Vagina (tissue), 2 donors: Measurements from ENCODE around the gene TMEM129. TPM values are rescaled to one million over a fixed set of nuclear protein-coding genes. Genes with fewer than 3 reads are reported as not detected.
A peak's percentile ranks its signal among the peaks of the same experiment; 100 is the strongest.

Experiments
- DNase-seq, 2 donors: peaks; one replicate each; pipeline ENCODE4 v3.0.0-alpha.2; 2017; ENCODE audit errors: extremely low spot score in 2 of 2
- H3K27ac ChIP-seq: fragments of 200-600 bp; sonication (generic); one replicate; pipeline ENCODE4 v1.5.1; 2019
- H3K27me3 ChIP-seq: fragments of 200-600 bp; sonication (generic); one replicate; pipeline ENCODE4 v1.5.1; 2019
- H3K36me3 ChIP-seq, 2 donors: fragments of 200-600 bp; sonication (generic); one replicate each; pipeline ENCODE4 v1.5.1; 2017 to 2019
- H3K4me1 ChIP-seq: fragments of 200-600 bp; sonication (generic); one replicate; pipeline ENCODE4 v1.5.1; 2019
- H3K4me3 ChIP-seq, 2 donors: fragments of 200-600 bp; sonication (generic); 1 replicate in 1 of 2; 2 replicates in 1 of 2; pipeline ENCODE4 v1.5.1; 2016 to 2019
- H3K9me3 ChIP-seq: fragments of 200-600 bp; sonication (generic); one replicate; pipeline ENCODE4 v1.5.1; 2019
- CTCF ChIP-seq, 3 experiments: fragments of 450-650 bp in 2 of 3; fragments of 200-600 bp in 1 of 3; sonication (generic) in 1 of 3; IDR thresholded peaks; one replicate each; pipeline ENCODE4 v1.5.1; 2017 to 2019; ENCODE audit warnings: antibody characterized with exemption in 3 of 3, mild to moderate bottlenecking in 2 of 3, moderate library complexity in 2 of 3
- POLR2A ChIP-seq, 2 donors: fragments of 450-650 bp; IDR thresholded peaks; one replicate each; pipeline ENCODE4 v1.6.1; 2017; ENCODE audit warnings: antibody characterized with exemption in 2 of 2, mild to moderate bottlenecking in 2 of 2, moderate library complexity in 2 of 2
- POLR2AphosphoS5 ChIP-seq, 2 donors: sonication (generic); formaldehyde crosslinking; IDR thresholded peaks; one replicate each; pipeline ENCODE4 v1.9.0; 2017; ENCODE audit warnings: antibody characterized with exemption in 2 of 2, mild to moderate bottlenecking in 2 of 2, low read depth in 1 of 2; ENCODE audit not compliant: insufficient read depth in 1 of 2
- intact Hi-C: fragments of 100-400 bp; cut with DNase I; formaldehyde crosslinking; loops from one replicate; pipeline ENCODE4 v1.15.1; 2023
- total RNA-seq: library from RNA; depleted of rRNA; stranded (reverse); fragments of >200 nt; gene quantifications from one replicate; pipeline ENCODE4 v1.2.3, GENCODE V29; 2016

TMEM129 gene
- total RNA-seq, 1 donor from 2014 or later = 50.6 TPM

- no peak overlapping the region for H3K27ac ChIP-seq
- no peaks in the 10 kb centered on the region for H3K36me3 ChIP-seq
- intact Hi-C loops = no loop called here
- H3K4me3 ChIP-seq = no peak overlapping the region
- TF ChIP-seq POLR2AphosphoS5 (IDR thresholded peaks at IDR 0.05; ENCODE audit: insufficient read depth in 1 of 2, low read depth in 1 of 2) (no peak), POLR2A (IDR thresholded peaks at IDR 0.05) (no peak), CTCF (IDR thresholded peaks at IDR 0.05) (no peak)
- no peak for DNase-seq
- peaks cover 50% of the 10 kb centered on the region for H3K4me1 ChIP-seq
- H3K9me3 ChIP-seq = no peaks in the 10 kb centered on the region
- H3K27me3 ChIP-seq = no peaks in the 10 kb centered on the region
These were observed 29.4 kb upstream of the TMEM129 start for GRCh38 chr4:1750381-1751154.

GRCh38 chr4:1749826-1750225, 28.7 kb upstream of the TMEM129 start:
- DNase-seq = no peak
- Histone ChIP-seq H3K4me1 (peaks cover 47% of the 10 kb centered on the region), H3K27ac (no peak overlapping the region), H3K27me3 (no peaks in the 10 kb centered on the region), H3K9me3 (no peaks in the 10 kb centered on the region), H3K36me3 (no peaks in the 10 kb centered on the region), H3K4me3 (no peak overlapping the region)
- no peak for TF ChIP-seq POLR2AphosphoS5 (IDR thresholded peaks at IDR 0.05; ENCODE audit: insufficient read depth in 1 of 2, low read depth in 1 of 2)
- TF ChIP-seq POLR2A (IDR thresholded peaks at IDR 0.05) = no peak
- TF ChIP-seq CTCF (IDR thresholded peaks at IDR 0.05) = no peak
- intact Hi-C loops = loop anchor here (5.0 kb wide), 1 partner anchor 57 kb away; no protein-coding TSS in a partner anchor

- peaks cover 43% of the 10 kb centered on the region for H3K4me1 ChIP-seq
- TF ChIP-seq POLR2A (IDR thresholded peaks at IDR 0.05) (no peak), POLR2AphosphoS5 (IDR thresholded peaks at IDR 0.05; ENCODE audit: insufficient read depth in 1 of 2, low read depth in 1 of 2) (no peak), CTCF (IDR thresholded peaks at IDR 0.05) (no peak)
These were observed 28.2 kb upstream of the TMEM129 start for GRCh38 chr4:1749370-1749769.

GRCh38 chr4:1748465-1748995, 27.4 kb upstream of the TMEM129 start:
- Histone ChIP-seq H3K27ac (no peak overlapping the region), H3K27me3 (no peaks in the 10 kb centered on the region)
- intact Hi-C loops = loop anchor here (5.0 kb wide), 1 partner anchor 59 kb away; no protein-coding TSS in a partner anchor

More at GRCh38 chr4:1749370-1749769, 28.2 kb upstream of the TMEM129 start:
- intact Hi-C loops = loop anchor here (5.0 kb wide), 1 partner anchor 58 kb away; no protein-coding TSS in a partner anchor
- Histone ChIP-seq H3K4me3 (no peak overlapping the region), H3K36me3 (no peaks in the 10 kb centered on the region), H3K27ac (no peak overlapping the region), H3K27me3 (no peaks in the 10 kb centered on the region), H3K9me3 (no peaks in the 10 kb centered on the region)
- no peak for DNase-seq

More at GRCh38 chr4:1748465-1748995, 27.4 kb upstream of the TMEM129 start:
- H3K36me3 ChIP-seq = no peaks in the 10 kb centered on the region
- H3K4me3 ChIP-seq = no peak overlapping the region
- H3K4me1 ChIP-seq = peaks cover 36% of the 10 kb centered on the region
- no peak for DNase-seq
- TF ChIP-seq CTCF (IDR thresholded peaks at IDR 0.05) (peak; percentile 51 to 65 (median 62)), POLR2AphosphoS5 (IDR thresholded peaks at IDR 0.05; ENCODE audit: insufficient read depth in 1 of 2, low read depth in 1 of 2) (no peak), POLR2A (IDR thresholded peaks at IDR 0.05) (no peak)
- H3K9me3 ChIP-seq = no peaks in the 10 kb centered on the region
